HG03565 (cell line): ENCODE data around the gene DMWD.
A peak's percentile ranks its signal among the peaks of the same experiment; 100 is the strongest.

ENCODE experiments used
- ATAC-seq: cut with Tn5 transposase; IDR thresholded peaks from one replicate; pipeline ENCODE4 v1.9.1; 2021; ENCODE audit warnings: mild to moderate bottlenecking, moderate library complexity; ENCODE audit not compliant: unreplicated experiment

The DMWD gene, protein sequence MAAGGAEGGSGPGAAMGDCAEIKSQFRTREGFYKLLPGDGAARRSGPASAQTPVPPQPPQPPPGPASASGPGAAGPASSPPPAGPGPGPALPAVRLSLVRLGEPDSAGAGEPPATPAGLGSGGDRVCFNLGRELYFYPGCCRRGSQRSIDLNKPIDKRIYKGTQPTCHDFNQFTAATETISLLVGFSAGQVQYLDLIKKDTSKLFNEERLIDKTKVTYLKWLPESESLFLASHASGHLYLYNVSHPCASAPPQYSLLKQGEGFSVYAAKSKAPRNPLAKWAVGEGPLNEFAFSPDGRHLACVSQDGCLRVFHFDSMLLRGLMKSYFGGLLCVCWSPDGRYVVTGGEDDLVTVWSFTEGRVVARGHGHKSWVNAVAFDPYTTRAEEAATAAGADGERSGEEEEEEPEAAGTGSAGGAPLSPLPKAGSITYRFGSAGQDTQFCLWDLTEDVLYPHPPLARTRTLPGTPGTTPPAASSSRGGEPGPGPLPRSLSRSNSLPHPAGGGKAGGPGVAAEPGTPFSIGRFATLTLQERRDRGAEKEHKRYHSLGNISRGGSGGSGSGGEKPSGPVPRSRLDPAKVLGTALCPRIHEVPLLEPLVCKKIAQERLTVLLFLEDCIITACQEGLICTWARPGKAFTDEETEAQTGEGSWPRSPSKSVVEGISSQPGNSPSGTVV

DNA sequence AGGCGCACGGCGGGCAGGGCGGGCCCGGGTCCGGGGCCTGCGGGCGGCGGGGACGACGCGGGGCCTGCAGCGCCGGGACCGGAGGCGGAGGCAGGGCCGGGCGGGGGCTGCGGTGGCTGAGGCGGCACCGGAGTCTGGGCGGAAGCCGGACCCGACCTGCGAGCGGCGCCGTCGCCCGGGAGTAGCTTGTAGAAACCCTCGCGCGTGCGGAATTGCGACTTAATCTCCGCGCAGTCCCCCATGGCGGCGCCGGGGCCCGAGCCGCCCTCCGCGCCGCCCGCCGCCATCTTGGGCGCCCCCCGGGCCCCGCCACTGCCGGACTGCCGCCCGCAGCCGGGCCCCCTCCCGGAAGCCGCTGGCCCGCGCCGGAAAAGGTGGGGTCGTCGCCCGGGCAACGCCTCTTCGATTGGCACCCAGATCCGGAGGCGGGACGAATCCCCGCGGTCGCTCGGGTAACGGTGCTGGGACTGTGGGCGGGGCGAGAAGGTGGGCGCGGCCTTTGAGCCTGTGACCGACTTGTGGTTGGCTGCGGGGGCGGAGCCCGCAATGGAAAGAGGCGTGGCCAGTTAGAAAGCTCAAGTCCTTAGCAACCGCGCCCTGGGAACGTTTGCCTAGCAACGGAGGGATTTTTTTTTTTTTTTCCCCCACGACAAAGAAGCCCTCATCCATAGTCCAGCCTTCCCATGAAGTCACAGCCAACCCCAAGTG is at the start of gene DMWD:
Gene DMWD, minus strand, starts transcription at position 376 of the 708 bp plus-strand sequence. Its CDS starts 89 bp downstream, at position 287.
- ATAC-seq = peak; percentile 87

DNA sequence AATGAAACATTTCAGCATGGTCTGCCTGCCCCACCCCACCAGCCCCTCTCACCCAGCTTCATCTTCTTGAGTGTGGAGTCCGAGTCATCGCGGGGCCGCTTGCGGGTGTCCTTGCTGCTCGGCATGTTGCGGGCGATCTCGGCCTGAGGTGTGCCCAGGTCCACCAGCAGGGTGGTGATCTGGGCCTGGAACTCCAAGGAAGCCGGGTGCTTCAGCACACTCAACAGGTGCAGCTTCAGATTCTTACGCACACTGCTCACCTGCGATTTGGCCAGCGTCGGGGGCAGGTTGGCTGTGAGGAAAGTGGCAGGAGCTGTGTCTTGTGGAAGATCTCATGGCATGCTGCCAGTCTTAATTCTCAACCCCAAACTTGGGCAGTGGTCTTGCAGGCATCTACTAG is 49.6 kb upstream of the DMWD start:
- ATAC-seq = no peak

DNA sequence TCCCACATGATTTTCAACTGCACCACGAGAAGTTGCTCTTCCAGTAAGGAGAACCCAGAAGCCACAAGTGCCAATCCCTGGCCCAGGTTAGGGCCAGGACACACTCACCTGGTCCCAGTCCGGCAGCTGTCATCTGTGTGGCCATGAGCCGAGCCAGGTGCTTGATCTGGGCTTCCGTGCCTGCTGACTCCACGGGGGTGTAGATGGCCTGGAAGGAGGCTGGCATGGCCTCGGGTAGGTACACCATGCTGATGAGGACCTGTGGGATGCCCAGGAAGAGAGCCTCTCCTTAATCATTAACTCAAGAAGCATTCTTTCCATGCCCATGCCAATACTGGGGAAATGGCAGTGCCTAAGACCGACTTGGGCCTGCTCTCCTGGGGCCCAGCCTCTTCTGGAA is 42.3 kb upstream of the DMWD start:
- no peak for ATAC-seq

DNA sequence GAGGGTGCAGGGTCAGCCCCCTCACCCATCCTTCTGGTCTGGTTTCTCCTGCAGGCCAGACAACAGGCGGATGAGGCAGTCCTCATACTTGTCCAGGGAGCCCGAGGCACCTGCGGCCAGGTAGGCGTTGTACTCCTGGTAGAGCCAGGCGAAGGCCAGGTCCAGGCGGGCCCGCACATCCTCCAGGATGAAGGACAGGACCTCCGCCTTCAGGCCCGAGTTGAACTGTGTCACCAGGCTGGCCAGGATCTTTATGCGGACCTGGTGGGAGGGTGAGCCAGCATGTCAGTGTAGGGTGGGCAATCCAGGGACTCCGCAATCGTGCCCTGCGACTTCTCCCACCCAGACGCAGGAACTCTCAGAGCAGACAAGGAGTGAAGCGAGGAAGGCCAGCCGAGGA is 36.3 kb upstream of the DMWD start:
- ATAC-seq = no peak

DNA sequence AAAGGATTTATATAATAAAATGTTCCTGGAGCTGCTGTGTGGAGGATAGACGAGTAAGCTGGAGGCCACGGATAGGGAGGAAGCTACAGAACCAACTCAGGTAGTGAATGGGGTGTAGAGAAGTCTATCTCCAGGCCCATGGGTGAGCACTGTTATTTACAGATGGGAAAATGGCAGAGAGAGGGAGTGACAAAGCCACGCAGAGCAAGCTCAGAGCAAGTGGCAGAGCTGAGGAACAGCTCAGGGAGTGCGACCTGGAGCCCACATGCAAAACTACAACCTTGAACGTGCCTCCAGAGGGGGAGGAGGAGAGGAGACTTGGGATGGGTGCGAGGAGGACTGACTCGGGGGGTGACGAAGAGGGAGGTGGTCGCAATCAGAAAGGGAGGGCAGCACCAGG is 35.9 kb upstream of the DMWD start:
- no peak for ATAC-seq

DNA sequence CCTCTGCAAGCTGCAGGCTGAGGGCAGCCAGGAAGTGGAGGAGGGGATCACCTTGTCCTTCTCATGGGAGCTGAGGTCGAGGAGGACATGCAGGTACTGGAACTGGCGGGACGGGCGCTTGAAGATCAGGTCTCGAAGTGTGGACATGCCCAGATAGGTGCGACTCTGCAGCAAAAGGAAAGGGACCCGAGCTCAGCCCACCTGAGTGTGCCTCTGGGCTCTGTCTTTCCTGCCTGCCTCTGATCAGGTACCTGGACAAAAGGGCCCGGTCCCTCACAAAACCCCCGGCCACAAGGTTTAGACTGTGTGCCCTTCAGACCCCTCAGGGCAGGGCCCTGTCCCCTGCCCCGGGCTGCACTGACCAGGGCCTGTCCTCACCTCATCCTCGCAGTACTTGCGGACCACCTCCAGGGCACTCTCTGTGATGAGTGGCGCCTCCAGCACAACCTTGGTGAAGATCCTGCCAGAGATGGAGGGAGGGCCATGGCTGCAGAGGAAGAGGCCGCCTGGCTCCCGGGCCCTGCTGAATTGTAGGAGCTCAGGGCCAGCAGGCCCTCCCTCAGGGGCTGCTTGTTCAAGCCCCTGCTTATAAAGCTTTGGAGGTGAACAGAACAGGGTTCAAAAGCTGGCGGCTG is 34.9 kb upstream of the DMWD start:
- ATAC-seq = no peak

DNA sequence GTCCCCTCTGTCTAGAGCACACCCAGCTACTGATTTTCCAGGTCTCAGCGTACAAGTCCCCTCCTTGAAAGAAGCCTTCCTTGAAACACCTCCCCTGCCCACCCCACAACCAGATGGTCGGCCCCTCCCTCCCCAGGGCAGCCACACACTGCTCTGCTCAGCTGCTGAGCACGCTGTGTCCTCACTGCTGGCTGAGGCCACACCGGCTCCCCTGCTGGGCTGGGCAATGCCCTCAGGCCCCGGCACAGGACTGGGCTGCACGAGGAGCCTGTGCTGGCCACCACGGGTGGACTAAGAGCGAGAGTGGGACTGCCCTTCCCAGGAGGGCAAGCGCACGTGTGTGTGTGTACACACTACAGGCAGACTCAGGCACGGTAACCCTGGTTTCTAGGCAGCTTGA is 34.3 kb upstream of the DMWD start:
- no peak for ATAC-seq

DNA sequence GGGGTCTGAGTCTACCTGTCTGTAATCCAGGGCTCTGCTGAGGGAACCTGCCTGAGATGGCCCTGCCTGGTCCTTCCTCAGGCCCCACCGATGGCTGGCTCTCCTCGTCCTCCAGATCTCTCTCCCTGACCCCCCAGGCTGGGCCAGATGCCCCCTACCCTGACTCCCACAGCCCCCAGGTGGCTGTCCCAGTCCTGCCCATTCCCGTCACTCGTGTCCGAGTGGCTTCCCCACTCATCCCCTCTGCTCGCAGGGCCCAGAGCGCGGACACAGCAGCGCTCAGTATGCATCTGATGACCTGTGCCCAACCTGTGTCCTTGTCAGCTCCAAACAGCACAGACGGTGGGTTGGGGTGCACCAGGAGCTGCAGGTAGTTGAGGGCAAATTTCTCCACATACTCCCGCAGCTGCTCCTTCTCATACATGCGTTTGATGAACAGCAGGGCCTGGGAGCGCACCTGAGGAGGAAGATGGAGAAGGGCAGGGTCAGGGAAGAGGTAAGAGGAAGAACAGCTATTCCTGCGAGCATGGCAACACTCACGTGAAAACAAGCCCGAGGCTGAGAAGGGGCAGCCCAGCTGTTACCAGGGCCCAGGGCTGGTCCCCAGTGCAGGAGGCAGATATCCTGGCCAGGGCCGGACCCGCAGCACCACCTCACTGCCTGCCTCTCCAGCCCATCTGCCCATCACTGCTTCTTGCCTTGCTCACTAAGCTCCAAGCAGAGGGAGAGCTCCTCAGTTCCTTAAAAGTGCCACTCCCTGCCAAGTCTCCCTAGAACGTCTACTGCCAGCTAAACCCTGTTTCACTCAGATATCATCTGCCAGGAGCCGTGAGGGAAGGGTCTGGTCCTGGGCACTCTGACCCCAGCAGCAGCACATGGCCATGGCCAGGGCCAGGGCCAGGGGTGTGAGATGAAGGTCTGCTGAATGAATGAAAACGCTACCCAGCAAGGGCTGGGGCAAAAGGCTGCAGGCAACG is 33.6 kb upstream of the DMWD start:
- no peak for ATAC-seq

DNA sequence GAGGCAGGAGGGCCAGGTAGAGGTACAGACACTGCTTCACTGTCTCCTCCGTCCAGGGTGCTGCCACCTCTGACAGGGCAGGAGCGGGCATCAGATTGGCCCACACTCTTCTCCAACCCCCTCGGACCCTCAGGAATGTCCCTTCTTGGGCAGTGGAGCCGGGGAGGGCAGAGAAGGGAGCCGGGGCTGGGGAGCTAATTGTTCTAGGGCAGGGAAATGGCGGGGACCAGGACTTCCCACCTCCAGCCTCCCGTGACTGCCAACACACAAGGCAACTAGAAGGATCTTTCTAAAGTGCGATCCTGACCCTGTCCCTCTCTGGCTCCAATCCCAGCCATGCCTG is 32.6 kb upstream of the DMWD start:
- no peak for ATAC-seq

DNA sequence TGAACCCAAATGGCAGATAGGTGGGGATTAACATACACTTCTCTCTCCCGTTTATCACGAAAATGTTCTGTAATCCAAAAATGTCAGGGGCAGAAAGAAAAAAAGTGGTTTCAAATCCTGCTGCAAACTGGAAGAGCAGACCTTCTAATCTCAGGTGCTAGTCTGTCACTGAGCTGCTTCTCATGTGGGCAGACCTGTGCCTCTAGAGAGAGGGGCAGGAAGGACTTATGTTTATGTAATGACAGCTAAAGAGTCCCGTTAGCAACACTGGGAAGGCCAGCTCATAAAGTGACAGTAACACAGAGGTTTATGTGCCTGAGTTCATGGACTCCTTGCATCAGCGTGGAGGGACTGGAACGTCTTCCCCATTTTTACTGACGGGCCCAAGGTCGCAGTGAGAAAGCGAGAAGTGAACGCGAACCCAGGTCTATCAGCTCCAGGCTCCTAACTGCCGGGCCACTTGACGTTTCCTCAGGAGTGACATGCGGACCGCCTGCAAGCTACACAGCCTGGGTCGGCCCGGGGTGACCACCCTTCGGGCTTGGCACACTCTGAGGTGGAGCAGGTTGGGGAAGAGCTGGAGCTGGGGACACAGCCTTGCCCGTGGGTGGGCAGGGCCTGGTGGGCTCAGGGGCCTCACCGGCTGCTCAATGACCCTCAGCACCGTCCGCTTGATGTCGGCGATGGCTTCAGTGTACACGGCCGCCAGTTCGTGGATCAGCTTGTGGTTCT is 32.1 kb upstream of the DMWD start:
- no peak for ATAC-seq

DNA sequence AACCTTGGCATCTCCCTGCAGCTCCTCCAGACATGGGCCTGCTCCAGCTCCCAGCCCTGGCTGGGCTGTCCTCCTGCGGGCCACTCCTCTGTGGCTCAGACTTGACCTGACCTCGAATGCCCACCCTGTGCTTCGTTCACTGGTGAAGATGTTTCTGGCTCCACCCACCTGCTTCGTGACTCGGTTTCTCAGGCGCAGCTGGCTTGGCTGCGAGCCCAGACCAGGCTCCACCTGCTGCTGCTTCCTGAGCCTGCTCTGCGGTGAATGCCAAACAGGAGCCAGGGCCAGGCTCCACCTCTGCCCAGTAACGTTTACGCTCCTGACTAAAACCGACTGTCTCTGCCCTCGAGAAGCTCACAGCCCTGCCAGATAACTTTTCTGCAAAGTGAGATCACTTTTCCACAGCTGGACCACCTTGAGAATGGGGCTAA is 31.4 kb upstream of the DMWD start:
- no peak for ATAC-seq

DNA sequence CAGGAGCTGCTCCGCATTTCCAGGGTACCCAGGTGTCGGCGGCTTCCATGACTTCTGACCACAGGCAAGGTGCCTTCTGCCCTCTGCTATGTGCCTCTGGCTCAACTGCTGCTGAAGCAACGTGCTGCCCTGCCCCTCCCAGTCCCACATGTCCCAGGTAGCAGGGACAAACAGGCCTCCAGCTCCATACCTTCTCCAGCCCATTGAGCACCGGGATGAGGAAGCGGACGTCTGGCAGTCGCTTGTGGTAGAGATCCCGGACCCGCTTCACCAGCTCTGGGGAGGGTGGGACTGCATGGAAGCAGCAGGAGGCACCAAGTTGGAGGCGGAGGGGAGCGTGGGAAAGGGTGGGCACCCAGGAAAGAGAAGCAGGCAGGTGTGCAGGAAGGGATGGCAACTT is 30.5 kb upstream of the DMWD start:
- ATAC-seq = no peak

DNA sequence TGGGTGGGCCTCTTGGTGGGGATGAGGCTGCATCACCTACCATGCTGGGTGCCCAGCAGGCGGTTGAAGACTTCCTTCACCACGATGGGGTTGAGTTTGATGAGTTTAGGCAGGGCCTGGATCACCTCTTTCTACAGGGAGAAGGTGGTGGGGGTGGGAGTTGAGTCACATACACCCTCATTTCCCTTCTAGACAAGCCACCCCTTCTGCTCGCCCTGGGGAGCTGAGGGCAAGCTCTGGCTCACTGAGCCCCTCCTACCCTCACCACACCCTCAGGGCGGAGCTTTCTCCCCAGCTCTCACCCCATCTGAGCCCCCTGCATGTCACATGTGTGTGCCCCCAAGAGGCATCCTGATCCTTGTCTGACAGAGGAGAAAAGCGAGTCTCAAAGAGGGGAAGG is 30.1 kb upstream of the DMWD start:
- no peak for ATAC-seq

DNA sequence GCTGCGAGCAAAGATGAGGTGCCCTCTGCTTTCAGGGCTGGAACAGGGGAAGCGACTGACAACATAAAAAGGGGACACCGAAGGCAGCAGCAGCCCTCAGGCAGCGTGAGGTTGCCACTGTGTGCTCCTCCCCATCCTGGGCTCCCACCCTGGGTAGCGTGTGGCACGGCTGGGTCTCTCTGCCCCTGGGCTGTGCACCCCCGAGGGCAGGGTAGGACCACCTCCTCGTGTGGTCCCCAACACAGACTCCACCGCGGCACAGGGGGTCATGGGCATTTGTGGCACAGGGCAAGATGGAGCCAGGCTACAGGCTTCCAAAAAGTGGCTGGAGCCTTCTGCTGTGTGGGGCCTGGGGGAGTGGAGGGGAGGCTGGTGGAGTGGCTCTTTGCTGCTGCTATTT is 28.9 kb upstream of the DMWD start:
- ATAC-seq = no peak

DNA sequence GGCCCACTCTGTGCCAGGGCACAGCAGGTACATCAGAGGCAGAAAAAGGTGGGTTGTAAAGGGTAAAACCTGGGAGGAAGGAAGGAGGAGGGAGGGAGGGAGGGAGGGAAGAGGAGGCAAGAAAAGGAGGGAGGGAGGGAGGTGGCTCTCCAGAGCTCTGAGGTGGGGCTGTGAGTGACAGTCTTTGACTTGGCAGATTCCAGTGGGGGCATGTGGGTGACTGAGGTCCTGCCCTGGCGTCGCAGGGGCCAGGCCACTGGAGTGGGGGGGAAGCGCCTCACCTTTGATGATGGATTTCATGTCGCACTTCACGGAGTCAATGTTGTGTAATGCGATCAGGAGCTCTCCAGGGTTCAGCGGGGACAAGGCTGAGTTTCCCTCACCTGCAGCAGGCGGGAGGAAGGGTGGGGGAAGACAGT is 28.5 kb upstream of the DMWD start:
- no peak for ATAC-seq

DNA sequence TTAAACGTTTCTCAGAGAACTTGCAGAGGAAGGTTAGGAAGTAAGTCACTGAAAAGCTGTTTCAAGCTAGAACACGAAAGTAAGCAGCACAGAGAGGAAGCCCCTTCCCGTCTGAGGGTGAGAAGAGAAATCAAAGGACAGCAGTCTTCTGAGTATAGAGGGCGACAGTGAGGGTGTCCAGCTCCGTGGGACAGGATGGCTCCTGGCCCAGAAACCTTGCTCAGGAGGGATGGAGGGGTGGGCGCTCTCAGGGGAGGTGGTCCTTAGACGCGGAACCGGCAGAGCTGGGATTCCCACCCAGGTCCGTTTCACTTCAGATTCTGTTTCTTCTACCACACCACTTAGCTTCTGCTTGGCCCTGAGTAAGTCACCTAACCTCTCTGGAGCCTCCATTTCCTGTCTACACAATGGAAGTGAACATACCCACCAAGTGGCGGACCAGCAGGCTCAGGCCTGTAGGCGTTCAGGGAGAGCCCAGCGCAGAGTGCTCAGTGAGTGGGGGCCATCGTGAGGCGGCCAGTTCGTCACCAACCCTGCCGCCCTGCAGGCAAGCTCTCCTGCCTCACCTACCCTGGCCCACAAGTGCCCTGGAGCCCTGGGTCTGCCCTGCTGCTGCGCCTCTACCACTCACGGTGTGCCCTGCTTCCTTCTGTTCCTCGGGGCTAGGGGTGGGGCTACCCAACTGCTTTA is 27.9 kb upstream of the DMWD start:
- ATAC-seq = no peak

DNA sequence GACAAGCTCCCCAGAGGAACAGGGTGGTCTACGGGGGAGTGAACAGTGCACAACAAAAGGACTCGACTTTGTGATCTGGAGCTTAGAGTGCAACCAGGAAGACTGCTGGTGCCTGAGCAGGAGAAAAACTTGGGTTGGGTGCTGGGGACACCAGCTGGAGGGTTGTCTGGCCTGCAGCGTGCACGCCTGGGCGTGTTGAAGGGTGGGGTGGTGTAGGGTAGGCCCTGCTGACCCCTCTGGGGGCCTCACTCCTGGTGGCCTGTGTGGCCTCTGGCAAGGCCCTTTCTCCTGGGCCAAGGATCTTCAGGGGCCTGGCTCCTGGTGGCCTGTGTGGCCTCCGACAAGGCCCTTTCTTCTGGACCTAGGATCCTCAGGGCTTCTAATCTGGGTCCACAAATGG is 27.1 kb upstream of the DMWD start:
- no peak for ATAC-seq

DNA sequence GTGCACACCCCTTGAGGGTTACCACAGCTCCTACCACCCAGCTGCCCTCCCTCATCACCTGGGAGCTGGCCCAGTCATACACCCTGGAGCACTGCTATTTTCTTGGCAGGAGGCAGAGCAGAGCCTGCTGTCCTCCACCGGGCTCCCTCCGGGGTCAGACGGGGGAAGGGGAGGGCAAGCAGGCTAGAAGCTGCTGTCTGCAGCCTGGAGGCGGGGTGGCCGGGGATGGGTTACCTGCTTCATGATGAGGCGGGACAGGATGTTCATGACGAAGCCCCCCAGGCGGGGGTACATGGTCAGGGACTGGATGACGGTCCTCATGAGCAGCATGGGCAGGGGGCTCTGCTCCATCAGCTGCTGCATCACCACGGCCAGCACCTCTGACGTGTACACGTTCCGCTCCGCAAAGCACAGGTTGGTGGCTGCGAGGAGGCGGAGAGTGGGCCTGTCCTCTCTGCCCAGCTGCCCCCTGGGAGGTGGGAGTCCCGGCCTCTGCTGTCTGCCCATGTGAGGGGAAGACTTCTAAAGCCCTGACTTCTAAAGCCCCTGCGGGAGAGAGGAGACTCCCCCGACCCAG is 25.2 kb upstream of the DMWD start:
- no peak for ATAC-seq
